NOMO-1 treated with DMSO at 0.1 percent for 48 hours (cell line): ENCODE results near the gene ANKH.
A peak's percentile ranks its signal among the peaks of the same experiment; 100 is the strongest.
"Not testable (repeated sequence)": the region's sequence is repeated elsewhere in the genome, so short reads cannot be mapped to it uniquely, and the experiment has no call there.

ENCODE experiments used
- DNase-seq: peaks from one replicate; lab custom pipeline; 2025; ENCODE audit not compliant: unreplicated experiment; lab: John Stamatoyannopoulos, UW

ANKH gene

DNA sequence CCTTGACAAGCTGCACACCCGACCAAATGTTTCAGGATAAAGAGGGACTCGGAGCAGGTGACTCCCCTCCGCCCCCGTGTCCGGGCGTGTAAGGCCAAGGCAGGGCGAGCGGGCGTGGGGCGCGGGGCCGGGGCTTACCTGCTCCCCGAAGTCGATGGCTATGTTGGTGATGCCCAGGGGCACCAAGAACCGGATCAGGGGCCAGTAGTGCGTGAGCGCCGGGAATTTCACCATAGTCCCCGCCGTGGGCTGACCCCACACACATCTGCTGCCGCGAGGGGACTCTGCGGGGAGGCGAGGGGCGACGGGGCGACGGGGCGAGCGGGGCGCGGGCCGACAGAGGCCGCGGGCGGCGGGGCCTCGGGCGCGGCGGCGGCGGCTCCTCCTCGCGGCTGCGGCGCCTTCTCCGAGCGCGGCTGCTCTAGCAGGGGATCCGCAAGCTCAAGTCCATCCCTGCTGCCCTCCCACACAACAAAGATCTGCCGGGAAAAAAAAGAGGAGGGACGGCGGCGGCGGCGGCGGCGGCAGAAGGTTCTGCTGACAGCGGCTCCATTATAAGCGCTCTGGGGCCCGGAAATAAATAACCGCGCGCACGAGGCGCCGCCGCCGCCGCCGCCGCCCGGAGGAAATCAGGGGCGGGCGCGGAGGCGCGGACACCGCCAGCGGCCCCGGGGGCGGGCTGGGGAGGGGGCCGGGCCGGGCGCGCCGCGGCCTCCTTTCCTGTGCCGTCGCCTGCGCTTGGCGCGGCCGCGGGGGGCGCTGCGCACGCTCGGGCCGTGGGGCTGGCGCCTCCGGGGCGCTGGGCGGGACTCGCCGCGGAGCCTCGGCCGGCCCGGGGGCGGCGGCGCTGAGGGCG is at the start of gene ANKH:
Gene ANKH, minus strand, starts transcription at position 565 of the 856 bp plus-strand sequence. Its CDS starts 331 bp downstream, at position 234.
- DNase-seq, result peak; percentile 87

DNA sequence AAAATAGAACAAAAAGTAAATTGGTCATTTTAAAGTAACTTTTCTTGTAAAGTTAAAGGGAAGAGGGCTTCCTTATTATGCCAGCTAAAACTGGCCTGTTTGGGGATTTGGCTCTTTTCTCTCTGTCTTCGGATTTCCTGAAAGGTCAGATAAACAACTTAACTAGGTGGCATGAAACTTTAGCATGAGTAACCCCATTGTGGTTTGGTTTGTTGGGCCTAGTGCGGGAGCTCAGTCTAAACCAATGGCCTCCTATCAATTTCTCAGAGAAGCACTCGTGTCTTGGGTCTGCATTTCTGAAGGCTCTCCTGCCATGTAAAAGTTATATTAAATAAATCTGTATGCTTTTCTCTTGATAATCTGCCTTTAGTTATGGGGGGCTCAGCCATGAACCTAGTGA is 48.5 kb upstream of the ANKH start:
- no peak for DNase-seq

DNA sequence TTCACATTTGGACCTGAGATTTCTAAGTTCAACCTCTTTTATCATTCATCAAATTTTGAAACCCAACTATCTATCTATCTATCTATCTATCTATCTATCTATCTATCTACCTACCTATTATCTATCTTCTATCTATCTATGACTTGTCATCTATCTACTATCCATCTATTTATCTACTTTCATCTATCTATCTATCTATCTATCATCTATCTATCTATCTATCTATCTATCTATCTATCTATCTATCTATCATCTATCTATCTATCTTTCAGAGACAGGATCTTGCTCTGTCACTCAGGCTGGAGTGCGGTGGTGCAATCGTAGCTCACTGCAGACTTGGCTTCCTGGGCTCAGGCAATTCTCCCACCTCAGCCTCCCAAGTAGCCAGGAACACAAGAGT is 47.5 kb upstream of the ANKH start:
- not testable (repeated sequence) for DNase-seq

DNA sequence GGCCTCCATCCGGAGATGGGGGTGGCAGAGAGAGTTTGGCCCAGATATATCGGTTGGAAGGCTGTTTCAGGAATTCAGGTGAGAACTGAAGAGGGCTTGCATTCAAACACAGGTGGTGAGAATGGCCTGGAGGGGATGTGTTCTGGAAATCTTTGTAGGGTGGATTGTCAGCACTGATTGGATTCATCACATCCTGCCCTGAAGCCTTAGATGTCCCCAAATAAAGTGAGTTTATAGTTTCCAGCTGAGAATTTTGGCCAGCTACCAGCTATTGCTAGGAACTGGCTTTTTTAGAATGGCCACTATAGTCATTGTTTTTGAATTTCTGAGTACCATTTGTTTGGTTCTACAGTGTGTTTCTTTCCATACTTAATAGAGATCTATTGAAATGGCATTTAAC is 46.1 kb upstream of the ANKH start:
- DNase-seq, result no peak

DNA sequence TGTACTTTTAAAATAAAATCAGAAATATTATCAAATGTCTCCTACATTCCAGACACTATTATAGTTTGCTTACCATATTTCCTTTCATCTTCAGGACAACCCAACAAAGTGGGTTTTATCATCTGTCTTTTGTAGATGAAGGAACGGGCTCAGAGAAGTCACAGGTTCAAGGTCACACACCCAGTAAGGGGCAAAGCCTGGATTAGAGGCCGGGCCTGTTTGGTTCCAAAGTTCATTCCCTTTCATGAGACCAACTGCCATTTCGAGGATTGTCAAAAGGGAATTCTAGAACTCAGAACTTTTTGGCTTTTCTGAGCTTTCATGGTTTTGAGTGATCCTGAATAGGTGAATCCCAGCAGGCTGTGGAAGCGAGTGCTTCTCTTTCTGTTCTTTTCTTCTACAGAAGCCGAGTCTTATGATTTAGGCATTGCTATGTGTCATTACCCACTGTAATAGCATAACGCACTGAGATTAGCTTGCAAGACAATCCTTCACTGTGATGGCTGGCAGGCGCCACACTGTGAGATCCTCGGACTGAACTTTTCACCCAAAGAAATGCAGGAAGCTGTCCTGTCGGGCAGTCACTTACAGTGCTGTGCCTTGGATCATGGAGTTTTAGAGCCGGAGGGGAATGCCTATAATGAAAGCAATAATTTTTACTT is 43.8 kb upstream of the ANKH start:
- no peak for DNase-seq

DNA sequence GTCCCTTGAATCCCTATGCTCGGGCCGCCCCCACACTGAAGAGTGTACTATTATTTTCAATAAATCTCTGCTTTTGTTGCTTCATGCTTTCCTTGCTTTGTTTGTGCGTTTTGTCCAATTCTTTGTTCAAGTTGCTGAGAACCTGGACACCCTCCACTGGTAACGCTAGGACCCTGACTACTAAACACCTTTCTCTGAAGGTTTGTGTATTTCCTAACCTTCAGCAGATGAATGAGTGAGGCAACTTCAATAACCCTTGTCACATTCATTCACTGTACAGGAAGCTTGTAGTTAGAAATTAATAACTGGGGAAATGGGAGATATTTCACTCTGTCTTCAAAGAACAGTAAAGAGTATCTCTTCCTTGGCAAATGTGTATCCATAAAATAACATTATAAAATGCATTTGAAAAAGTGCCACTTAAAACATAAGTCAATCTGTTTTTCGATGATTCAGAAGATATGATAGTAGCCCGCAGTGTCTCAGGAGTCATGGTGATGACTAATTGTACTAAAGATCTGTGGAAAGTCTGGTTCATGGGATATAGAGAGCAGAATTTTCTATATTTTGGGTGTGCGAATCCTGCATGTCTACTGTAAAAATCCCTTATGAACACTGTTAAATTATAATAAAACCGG is 43.2 kb upstream of the ANKH start:
- no peak for DNase-seq

DNA sequence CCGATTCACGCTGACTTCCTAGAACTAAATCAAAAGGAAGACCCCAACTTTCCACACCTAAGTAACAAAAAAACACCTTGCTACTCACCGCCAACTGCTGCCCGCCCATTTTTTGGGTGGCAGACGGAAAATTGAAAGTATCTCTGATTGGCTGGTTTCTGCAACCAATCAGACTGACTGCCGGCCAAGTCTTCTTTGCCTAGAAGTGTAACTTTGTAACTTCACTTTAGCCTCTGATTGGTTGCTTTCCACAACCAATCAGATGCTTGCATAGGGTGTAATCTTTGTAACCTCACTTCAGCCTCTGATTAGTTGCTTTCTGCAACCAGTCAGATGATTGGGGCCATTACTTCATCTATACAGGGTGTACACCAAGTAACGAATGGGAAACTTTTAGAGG is 42.6 kb upstream of the ANKH start:
- DNase-seq, result no peak

DNA sequence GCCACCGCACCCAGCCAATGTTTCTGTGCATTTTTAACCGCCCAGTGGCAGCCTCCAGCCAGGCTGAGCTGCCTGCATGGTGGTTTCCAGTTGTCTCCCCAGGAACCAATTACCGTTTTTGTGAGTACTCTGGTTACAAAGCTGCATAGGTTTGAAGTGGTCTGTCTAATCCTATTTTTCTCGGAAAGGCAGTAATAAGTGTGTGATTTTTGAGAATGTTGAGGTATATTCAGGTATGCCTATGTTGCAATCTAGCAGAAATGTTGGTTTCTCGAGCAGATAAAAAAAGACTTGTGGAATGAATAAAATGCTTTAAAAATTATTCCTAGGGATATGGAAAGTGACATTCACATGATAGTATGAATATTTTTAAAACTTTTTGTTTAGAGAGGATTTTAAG is 41.5 kb upstream of the ANKH start:
- no peak for DNase-seq

DNA sequence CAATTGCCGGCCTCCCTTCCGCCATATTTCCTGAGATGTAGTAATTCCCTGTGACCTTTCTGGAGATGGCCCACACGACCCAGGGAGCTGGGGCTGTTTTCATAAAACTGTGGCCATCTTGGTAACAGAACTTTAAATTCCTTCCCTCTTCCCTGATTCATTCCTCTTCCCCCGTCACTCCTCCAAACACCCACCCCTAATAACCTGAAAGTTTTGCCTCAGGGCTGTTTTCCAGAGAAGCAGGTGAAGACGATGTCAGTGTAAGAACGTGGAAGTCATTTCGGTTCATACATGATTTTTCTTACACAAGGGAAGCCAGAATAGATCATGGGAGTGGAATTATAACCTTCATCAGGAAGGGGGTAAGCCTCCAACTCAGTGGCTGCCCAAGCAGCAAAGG is 40.6 kb upstream of the ANKH start:
- DNase-seq, result no peak

DNA sequence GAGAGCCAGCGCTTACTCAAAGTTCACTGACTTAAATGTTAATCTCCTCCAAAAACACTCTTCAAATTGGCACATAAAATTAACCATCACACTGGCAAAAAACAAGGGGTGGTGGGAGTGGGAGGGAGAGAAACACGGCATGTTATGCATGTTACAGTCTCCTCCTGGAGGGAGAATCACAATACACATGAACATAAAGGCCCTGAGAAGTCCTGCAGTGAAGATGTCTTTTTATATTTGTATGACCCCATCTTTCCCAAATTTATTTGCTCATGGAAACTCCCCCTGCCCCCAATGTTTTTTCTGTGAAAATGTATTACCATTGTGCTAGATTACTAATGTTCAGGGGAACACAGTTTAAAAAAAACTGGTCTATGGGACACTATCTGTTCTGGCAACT is 37.8 kb upstream of the ANKH start:
- DNase-seq, result no peak

DNA sequence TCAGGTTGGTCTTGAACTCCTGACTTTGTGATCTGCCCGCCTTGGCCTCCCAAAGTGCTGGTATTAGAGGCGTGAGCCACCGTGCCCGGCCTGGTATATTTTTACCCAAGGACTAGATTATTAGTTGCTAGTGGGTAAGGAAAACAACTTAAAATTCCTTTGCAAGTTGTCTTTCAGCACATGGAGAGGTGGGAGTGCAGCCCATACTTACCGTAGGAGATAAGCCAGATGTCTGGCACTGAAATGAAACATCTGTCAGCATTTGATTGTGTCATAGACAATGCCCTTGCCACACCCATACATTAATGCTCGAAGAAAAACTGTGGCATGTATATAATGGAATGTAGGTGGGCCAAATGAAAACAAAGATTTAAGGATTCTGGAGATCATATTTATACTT is 36.6 kb upstream of the ANKH start:
- DNase-seq, result no peak

DNA sequence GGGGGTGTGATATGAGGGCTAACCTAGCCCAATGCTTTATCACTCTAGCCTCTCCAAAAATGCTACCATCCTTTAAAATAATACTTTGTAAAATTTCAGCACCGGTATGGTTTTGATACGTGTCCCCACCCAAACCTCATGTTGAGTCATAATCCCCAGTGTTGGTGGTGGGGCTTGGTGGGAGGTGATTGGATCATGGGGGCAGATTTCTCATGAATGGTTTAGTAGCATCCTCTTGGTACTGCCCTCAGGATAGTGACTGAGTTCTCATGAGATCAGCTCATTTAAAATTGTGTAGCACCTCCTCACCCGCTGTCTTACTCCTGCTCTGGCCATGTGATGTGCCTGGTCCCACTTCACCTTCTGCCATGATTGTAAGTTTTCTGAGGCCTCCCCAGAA is 35.0 kb upstream of the ANKH start:
- no peak for DNase-seq

DNA sequence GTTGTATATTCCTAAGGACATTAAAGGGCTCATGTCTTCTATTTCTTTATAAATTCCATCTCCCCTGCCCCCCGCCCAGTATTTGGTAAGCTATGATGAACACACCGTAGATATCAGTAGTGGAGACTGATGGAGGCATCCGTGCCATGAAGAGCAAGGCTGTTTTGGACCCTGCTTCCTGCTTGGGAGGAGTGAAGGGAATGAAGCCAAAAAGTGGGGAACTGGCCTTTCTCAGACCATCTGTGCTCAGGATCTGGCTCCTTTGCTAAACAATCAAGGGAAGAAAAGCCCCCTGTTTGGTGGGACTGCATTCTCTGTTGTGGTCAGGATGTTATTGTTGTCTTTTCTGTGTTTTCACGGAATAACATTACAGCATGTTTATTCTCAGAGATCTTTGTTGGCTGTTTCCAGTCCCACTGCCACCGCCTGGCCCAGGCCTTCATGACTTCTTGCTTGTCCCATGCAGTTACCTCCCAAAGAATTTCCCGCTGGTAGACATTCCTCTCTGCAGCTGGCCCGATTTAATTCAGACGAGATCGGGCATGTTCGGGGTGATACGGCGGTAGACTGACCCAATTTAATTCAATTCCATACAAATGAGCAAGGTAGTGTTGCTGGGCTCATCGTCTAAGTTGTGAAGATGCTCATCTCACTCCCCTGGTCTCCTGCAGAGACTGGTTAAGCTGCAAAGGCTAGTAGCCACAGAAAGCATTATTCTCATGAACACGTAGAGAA is 31.4 kb upstream of the ANKH start:
- DNase-seq, result no peak

DNA sequence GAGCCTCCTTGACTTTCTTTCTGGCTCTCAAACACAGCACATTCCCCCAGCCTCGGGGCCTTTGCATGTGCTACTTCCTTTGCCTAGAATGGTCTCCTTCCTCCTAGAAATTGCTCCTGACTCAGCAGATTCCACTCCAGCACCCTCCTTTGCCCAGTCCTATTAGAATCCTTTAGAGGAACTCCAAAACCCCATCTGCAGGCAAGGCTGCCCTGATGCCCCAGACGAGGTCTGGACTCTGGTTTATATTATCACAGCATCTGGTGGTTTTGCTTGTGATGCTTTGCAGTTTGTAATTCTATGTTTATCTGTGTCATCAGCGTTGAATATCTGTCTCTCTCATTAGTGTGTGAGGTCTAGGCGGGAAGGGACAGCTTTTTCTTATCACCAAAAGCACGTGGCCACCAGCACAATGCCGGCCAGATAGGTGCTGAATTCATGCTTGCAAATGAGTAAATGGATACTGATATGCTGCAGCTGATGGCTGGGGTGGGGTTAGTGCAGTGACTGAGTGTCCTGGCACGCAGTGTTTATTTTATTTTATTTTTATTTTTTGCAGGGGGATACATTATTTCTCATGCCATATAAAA is 30.0 kb upstream of the ANKH start:
- DNase-seq, result no peak

DNA sequence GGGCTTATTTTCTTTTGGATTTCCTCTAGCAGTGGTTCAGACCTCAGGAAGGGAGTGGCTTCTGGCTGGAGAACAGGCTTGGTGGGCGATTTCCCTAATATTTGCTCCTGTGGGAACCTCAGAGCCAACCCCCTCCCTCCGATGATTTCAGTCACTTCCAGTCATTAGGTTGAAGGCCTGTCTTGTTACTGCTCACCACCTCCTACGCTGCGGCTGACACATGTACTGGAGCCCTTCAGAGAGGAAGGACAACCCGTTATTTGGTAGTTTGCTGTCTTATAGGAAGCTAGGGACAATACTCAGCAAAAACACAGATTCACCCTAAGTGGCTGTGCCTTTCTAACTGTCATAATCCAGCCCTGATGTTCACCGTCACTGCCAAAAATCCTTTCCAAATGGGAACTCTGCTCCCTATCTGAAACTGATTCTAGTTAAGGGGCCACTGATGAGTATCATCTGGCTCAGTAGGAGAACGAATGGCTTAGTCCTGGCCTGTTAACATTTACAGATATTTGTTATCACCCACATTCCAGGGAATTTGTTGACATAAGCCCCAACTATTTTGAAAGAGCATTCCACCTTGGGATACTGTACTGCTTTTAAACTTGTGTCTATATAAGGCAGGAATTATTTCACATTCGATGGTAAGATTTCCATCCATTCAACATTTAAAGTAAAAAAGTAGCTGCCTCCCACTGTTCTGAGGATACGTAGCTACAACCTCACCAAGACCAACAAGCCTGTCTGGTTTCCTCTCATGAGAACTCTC is 29.3 kb upstream of the ANKH start:
- no peak for DNase-seq

DNA sequence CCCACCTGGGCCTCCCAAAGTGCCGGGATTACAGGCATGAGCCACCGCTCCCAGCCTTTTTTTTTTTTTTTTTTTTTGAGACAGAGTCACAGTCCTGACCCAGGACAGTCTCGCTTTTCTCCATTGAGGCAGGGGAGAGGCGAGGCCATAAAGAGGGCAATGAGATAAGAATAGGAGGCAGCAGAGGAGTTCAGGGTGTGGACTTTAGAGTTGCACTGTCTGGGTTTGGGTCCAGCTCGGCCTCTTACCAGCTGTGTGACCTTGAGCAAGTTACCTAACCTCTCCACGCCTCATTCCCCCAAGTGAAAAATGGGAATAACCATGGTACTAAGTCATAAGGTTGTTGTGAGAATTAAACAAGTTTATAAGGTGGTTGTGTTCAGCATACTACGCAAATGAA is 24.6 kb upstream of the ANKH start:
- no peak for DNase-seq

DNA sequence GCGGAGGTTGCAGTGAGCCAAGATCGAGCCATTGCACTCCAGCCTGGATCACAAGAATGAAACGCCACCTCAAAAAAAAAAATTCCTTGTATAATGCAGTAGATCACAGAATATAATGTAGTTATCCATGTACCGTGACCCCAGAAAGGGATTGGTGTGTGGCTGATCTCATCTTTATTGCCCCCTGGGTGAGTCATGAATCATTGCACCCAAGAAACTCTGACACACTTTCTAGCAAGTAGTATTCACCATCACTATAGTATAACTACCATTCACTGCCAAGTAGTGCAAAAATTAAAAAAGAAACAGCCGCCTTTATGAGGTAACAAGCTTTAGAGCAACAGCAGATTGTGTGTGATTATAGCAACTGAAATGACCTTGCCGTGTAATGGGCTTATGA is 23.7 kb upstream of the ANKH start:
- no peak for DNase-seq

DNA sequence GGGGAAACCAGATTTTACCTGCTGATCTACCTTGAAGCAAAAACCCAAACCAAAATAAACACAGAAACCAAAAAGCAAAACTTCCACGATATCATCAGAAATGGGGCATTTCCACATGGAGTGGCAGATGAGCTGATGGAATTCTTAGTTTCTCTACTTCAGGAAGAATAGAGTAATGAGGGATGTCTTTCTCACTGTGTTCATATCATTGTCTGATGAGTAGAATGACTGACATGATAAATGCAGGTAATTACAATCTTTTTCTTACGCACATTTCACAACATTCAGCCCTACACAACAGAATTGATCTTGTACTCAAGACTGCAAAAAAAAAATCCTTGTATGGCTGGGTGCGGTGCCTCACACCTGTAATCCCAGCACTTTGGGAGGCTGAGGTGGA is 23.2 kb upstream of the ANKH start:
- DNase-seq, result no peak

DNA sequence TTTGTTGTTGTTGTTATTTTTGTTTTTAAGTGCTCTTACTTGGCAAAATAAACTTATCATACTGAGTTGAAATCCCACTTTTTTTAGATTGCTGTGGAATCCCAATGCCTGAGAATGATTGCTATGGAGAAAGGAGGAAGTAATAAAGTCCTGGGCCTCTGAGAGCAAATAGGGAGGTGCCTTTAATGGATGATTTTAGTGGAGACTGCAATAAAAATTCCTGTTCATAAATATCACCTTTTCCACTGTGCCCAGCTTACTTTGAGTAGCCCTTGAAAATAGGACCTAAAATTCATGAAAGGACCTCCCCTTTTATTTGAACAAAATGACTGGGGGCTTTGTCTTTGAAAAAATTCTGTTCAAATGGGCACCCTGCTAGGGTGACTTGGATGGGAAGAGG is 21.8 kb upstream of the ANKH start:
- no peak for DNase-seq

DNA sequence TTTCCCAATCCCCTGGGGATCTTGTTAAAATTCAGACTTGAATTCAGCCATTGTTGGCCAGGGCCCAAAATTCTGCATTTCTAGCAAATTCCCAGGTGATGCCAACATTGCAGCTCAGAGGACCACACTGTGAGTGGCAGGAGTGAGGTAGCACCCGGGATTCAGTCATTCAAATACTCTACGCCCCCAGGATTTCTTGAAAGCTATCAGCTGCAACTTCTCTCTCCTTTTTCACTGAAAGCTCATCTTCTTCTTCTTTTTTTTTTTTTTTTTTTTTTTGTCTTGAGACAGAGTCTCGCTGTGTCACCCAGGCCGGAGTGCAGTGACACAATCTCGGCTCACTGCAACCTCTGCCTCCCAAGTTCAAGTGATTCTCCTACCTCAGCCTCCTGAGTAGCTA is 19.3 kb upstream of the ANKH start:
- DNase-seq, result no peak
